ENCODE data around the gene LRPAP1. TPM values are rescaled to one million over a fixed set of nuclear protein-coding genes. Genes with fewer than 3 reads are reported as not detected.

The LRPAP1 gene
- total RNA-seq, 1 experiment from 2014 or later: 110 TPM

GRCh38 chr4:3476341-3476747 is 55.9 kb downstream of the LRPAP1 start:
- H3K4me1 ChIP-seq (ENCODE audit: control insufficient read depth, insufficient read depth, low read length): no peaks in the 10 kb centered on the region; the same call in 1 of the 2 replicates
- TF ChIP-seq CTCF (IDR thresholded peaks at IDR 0.05): no peak
- no peak for TF ChIP-seq REST (IDR thresholded peaks at IDR 0.05; ENCODE audit: insufficient read depth in 1 of 2, low read depth in 2 of 2, low read length in 1 of 2)
- in situ Hi-C loops (cut with HindIII; ENCODE audit: low pct_unique_long_range_greater_than_20kb, low sequenced_read_pairs): no loop called here
- ATAC-seq (no peak), DNase-seq (ENCODE audit: low read depth, low spot score) (no peak)
- no peaks in the 10 kb centered on the region for H3K27me3 ChIP-seq (ENCODE audit: control insufficient read depth, insufficient read depth, low read length)
- H3K9me3 ChIP-seq (ENCODE audit: control insufficient read depth, insufficient read depth, low read depth, low read length): no peaks in the 10 kb centered on the region
- ChIA-PET CTCF (no interaction called here), POLR2A (no interaction called here)
- H3K4me3 ChIP-seq (ENCODE audit: low read depth in 2 of 2, low read length in 2 of 2): no peak overlapping the region
- BruUV-seq (replicated peaks): no TSS peak
- intact Hi-C loops (cut with micrococcal nuclease; ENCODE audit: unreplicated experiment): no loop called here
- no peaks in the 10 kb centered on the region for H3K36me3 ChIP-seq (ENCODE audit: control insufficient read depth, insufficient read depth, low read length)
- H3K27ac ChIP-seq (ENCODE audit: low read length): no peak overlapping the region

GRCh38 chr4:3475713-3476260 is 56.4 kb downstream of the LRPAP1 start:
- no peaks in the 10 kb centered on the region for H3K9me3 ChIP-seq (ENCODE audit: control insufficient read depth, insufficient read depth, low read depth, low read length)
- BruUV-seq (replicated peaks): no TSS peak
- no peaks in the 10 kb centered on the region for H3K36me3 ChIP-seq (ENCODE audit: control insufficient read depth, insufficient read depth, low read length)
- ChIA-PET POLR2A (no interaction called here), CTCF (no interaction called here)
- DNase-seq (ENCODE audit: low read depth, low spot score) (no peak), ATAC-seq (no peak)
- H3K27me3 ChIP-seq (ENCODE audit: control insufficient read depth, insufficient read depth, low read length): no peaks in the 10 kb centered on the region
- H3K4me3 ChIP-seq (ENCODE audit: low read depth in 2 of 2, low read length in 2 of 2): no peak overlapping the region
- intact Hi-C loops (cut with micrococcal nuclease; ENCODE audit: unreplicated experiment): no loop called here
- TF ChIP-seq REST (IDR thresholded peaks at IDR 0.05; ENCODE audit: insufficient read depth in 1 of 2, low read depth in 2 of 2, low read length in 1 of 2) (no peak), CTCF (IDR thresholded peaks at IDR 0.05) (no peak), SIN3A (IDR thresholded peaks at IDR 0.05; ENCODE audit: borderline replicate concordance, insufficient read depth, low read depth, low read length) (no peak), POLR2AphosphoS5 (IDR thresholded peaks at IDR 0.05; ENCODE audit: low read depth, low read length) (no peak), TCF7L2 (IDR thresholded peaks at IDR 0.05; ENCODE audit: low read depth, low read length) (no peak)
- no peaks in the 10 kb centered on the region; the same call in 1 of the 2 replicates for H3K4me1 ChIP-seq (ENCODE audit: control insufficient read depth, insufficient read depth, low read length)
- in situ Hi-C loops (cut with HindIII; ENCODE audit: low pct_unique_long_range_greater_than_20kb, low sequenced_read_pairs): no loop called here
- no peak overlapping the region for H3K27ac ChIP-seq (ENCODE audit: low read length)

Data from Panc1 (cell line).